SK-N-DZ (cell line): ENCODE results near the gene SLC12A8.
A peak's percentile ranks its signal among the peaks of the same experiment; 100 is the strongest.

Source experiments
- DNase-seq: peaks from one replicate; pipeline ENCODE4 v3.0.0-alpha.2; 2015; ENCODE audit warnings: low spot score

Gene SLC12A8

GRCh38 chr3:125219261-125219701, 6.7 kb upstream of the SLC12A8 start:
- DNase-seq = no peak

- no peak for DNase-seq
These were observed 2.2 kb upstream of the SLC12A8 start for GRCh38 chr3:125214738-125215137.

- no peak for DNase-seq
These were observed 1.5 kb upstream of the SLC12A8 start for GRCh38 chr3:125213946-125214542.

- no peak for DNase-seq
These were observed 812 bp upstream of the SLC12A8 start for GRCh38 chr3:125213364-125213755.

GRCh38 chr3:125212091-125212508, 448 bp downstream of the SLC12A8 start:
- peak; percentile 50 for DNase-seq

GRCh38 chr3:125211523-125212090, 941 bp downstream of the SLC12A8 start:
- DNase-seq = no peak

- DNase-seq = no peak
These were observed 4.5 kb downstream of the SLC12A8 start for GRCh38 chr3:125207949-125208568.

- DNase-seq = no peak
These were observed 5.0 kb downstream of the SLC12A8 start for GRCh38 chr3:125207507-125207906.

- no peak for DNase-seq
These were observed 5.6 kb downstream of the SLC12A8 start for GRCh38 chr3:125206934-125207333.

GRCh38 chr3:125203731-125204130, 8.8 kb downstream of the SLC12A8 start:
- DNase-seq = no peak

- DNase-seq = no peak
These were observed 10.4 kb downstream of the SLC12A8 start for GRCh38 chr3:125202197-125202596.

GRCh38 chr3:125200731-125201139, 11.8 kb downstream of the SLC12A8 start:
- DNase-seq = no peak

GRCh38 chr3:125194849-125195601, 17.5 kb downstream of the SLC12A8 start:
- no peak for DNase-seq

GRCh38 chr3:125194061-125194848, 18.3 kb downstream of the SLC12A8 start:
- no peak for DNase-seq

GRCh38 chr3:125192190-125193035, 20.1 kb downstream of the SLC12A8 start:
- no peak for DNase-seq

- DNase-seq = no peak
These were observed 20.8 kb downstream of the SLC12A8 start for GRCh38 chr3:125191730-125192129.

- DNase-seq = no peak
These were observed 21.3 kb downstream of the SLC12A8 start for GRCh38 chr3:125191256-125191655.

- DNase-seq = no peak
These were observed 21.8 kb downstream of the SLC12A8 start for GRCh38 chr3:125190786-125191185.

- no peak for DNase-seq
These were observed 23.0 kb downstream of the SLC12A8 start for GRCh38 chr3:125189378-125190165.

GRCh38 chr3:125188955-125189354, 23.6 kb downstream of the SLC12A8 start:
- no peak for DNase-seq
